Panc1 (cell line): ENCODE data around the gene FHIT. TPM values are rescaled to one million over a fixed set of nuclear protein-coding genes. Genes with fewer than 3 reads are reported as not detected.

Source experiments
- ATAC-seq: fragments of 200-7000 bp; cut with Tn5 transposase; 2 replicates; pipeline ENCODE4 v1.9.1; 2020; ENCODE audit warnings: mild to moderate bottlenecking, moderate library complexity
- BruUV-seq: library from RNA; stranded (reverse); fragments of 400-500 nt; replicated peaks from 2 replicates; lab custom pipeline; 2021; lab: Mats Ljungman, UMichigan
- CTCF ChIA-PET: fragments of 300-600 bp; sonication (Branson Sonifier 250); formaldehyde crosslinking; loops from one replicate; lab custom pipeline; 2022; ENCODE audit warnings: antibody characterized with exemption; lab: Charles Lee
- POLR2A ChIA-PET: fragments of 300-600 bp; sonication (Branson Sonifier 250); formaldehyde crosslinking; loops from one replicate; lab custom pipeline; 2022; ENCODE audit warnings: antibody characterized with exemption; lab: Charles Lee
- DNase-seq: peaks from one replicate; pipeline ENCODE4 v3.0.0-alpha.2; 2010; ENCODE audit warnings: low read depth, low spot score
- H3K27ac ChIP-seq: 2 replicates; pipeline ENCODE4 v1.5.1; 2011; ENCODE audit warnings: mild to moderate bottlenecking, low read length, inconsistent platforms
- H3K27me3 ChIP-seq: fragments of 200-500 bp; sonication (Bioruptor generic); 2 replicates; pipeline ENCODE4 v1.6.0; 2014; ENCODE audit warnings: low read length, inconsistent platforms; ENCODE audit not compliant: control insufficient read depth, insufficient read depth
- H3K36me3 ChIP-seq: fragments of 200-500 bp; sonication (Bioruptor generic); 2 replicates; pipeline ENCODE4 v1.5.1; 2014; ENCODE audit warnings: inconsistent platforms, mild to moderate bottlenecking, low read length, moderate library complexity; ENCODE audit not compliant: control insufficient read depth, insufficient read depth
- H3K4me1 ChIP-seq: 2 replicates; pipeline ENCODE4 v1.5.1; 2011; ENCODE audit warnings: inconsistent platforms, mild to moderate bottlenecking, low read length, moderate library complexity; ENCODE audit not compliant: control insufficient read depth, insufficient read depth
- H3K4me3 ChIP-seq, 2 experiments: 2 replicates each; pipeline ENCODE4 v1.5.1; 2011 to 2012; ENCODE audit warnings: low read depth in 2 of 2, low read length in 2 of 2, mild to moderate bottlenecking in 2 of 2, inconsistent platforms in 1 of 2, moderate library complexity in 1 of 2
- H3K9me3 ChIP-seq: fragments of 200-500 bp; sonication (Bioruptor generic); 2 replicates; pipeline ENCODE4 v1.5.1; 2014; ENCODE audit warnings: low read depth, mild to moderate bottlenecking, inconsistent platforms, low read length, moderate library complexity; ENCODE audit not compliant: control insufficient read depth, insufficient read depth
- CTCF ChIP-seq: fragments of 450-650 bp; IDR thresholded peaks from 2 replicates; pipeline ENCODE4 v1.5.1; 2017; ENCODE audit warnings: mild to moderate bottlenecking
- POLR2AphosphoS5 ChIP-seq: IDR thresholded peaks from 2 replicates; pipeline ENCODE4 v1.6.1; 2012; ENCODE audit warnings: mild to moderate bottlenecking, low read depth, low read length, moderate library complexity
- REST ChIP-seq, 2 experiments: IDR thresholded peaks; 2 replicates each; pipeline ENCODE4 v1.6.1; 2011 to 2012; ENCODE audit warnings: low read depth in 2 of 2, control low read depth in 1 of 2, low read length in 1 of 2, mild to moderate bottlenecking in 1 of 2, moderate library complexity in 1 of 2; ENCODE audit not compliant: insufficient read depth in 1 of 2
- SIN3A ChIP-seq: IDR thresholded peaks from 2 replicates; pipeline ENCODE4 v1.6.1; 2012; ENCODE audit warnings: low read depth, mild to moderate bottlenecking, low read length, moderate library complexity, borderline replicate concordance; ENCODE audit not compliant: insufficient read depth
- TCF7L2 ChIP-seq: IDR thresholded peaks from 2 replicates; pipeline ENCODE4 v1.6.1; 2011; ENCODE audit warnings: mild to moderate bottlenecking, low read depth, low read length, inconsistent platforms
- in situ Hi-C: cut with HindIII; loops from 2 replicates; pipeline ENCODE4 v1.10.0; 2016; ENCODE audit warnings: low sequenced_read_pairs, low pct_unique_long_range_greater_than_20kb
- intact Hi-C: fragments of 100-400 bp; cut with micrococcal nuclease; formaldehyde crosslinking; loops from one replicate; pipeline ENCODE4 v1.10.0; 2022; ENCODE audit not compliant: unreplicated experiment
- total RNA-seq: library from RNA; stranded (reverse); gene quantifications from one replicate; pipeline ENCODE4 v1.2.1, GENCODE V29; 2021; ENCODE audit not compliant: unreplicated experiment

Gene FHIT
- total RNA-seq, 1 experiment from 2014 or later, result 2.2 TPM

GRCh38 chr3:60992395-60992794 lies 258.9 kb downstream of the FHIT start:
- BruUV-seq, result no TSS peak
- no peaks in the 10 kb centered on the region for H3K9me3 ChIP-seq
- ChIA-PET CTCF (no interaction called here), POLR2A (no interaction called here)
- H3K4me3 ChIP-seq, result no peak overlapping the region
- H3K4me1 ChIP-seq, result no peaks in the 10 kb centered on the region
- DNase-seq, result no peak
- in situ Hi-C loops (no loop called here), intact Hi-C loops (no loop called here)
- no peak for TF ChIP-seq POLR2AphosphoS5
- TF ChIP-seq CTCF, result no peak
- TF ChIP-seq REST (IDR thresholded peaks at IDR 0.05; ENCODE audit: insufficient read depth in 1 of 2, low read depth in 2 of 2, low read length in 1 of 2), result no peak
- no peak for TF ChIP-seq SIN3A
- no peak for TF ChIP-seq TCF7L2
- H3K27ac ChIP-seq, result no peak overlapping the region
- no peaks in the 10 kb centered on the region for H3K36me3 ChIP-seq
- H3K27me3 ChIP-seq, result no peaks in the 10 kb centered on the region
- ATAC-seq, result no peak

- no peak overlapping the region for H3K4me3 ChIP-seq
- no peaks in the 10 kb centered on the region for H3K9me3 ChIP-seq
- no peak for ATAC-seq
- no peak overlapping the region for H3K27ac ChIP-seq
- intact Hi-C loops (no loop called here), in situ Hi-C loops (no loop called here)
- H3K4me1 ChIP-seq, result no peaks in the 10 kb centered on the region
- TF ChIP-seq POLR2AphosphoS5 (no peak), CTCF (no peak), TCF7L2 (no peak), REST (IDR thresholded peaks at IDR 0.05; ENCODE audit: insufficient read depth in 1 of 2, low read depth in 2 of 2, low read length in 1 of 2) (no peak), SIN3A (no peak)
- H3K27me3 ChIP-seq, result no peaks in the 10 kb centered on the region
- BruUV-seq, result no TSS peak
- ChIA-PET CTCF (interaction anchor here (0.6 kb wide), 1 partner anchor 485 kb away, joined by 3 read pairs; no protein-coding TSS in a partner anchor), POLR2A (no interaction called here)
- H3K36me3 ChIP-seq, result no peaks in the 10 kb centered on the region
- DNase-seq, result no peak
Measured at GRCh38 chr3:60990442-60990730, 260.9 kb downstream of the FHIT start.
